ENCODE data around the gene OPA1.

- TF ChIP-seq, protein P1, sequence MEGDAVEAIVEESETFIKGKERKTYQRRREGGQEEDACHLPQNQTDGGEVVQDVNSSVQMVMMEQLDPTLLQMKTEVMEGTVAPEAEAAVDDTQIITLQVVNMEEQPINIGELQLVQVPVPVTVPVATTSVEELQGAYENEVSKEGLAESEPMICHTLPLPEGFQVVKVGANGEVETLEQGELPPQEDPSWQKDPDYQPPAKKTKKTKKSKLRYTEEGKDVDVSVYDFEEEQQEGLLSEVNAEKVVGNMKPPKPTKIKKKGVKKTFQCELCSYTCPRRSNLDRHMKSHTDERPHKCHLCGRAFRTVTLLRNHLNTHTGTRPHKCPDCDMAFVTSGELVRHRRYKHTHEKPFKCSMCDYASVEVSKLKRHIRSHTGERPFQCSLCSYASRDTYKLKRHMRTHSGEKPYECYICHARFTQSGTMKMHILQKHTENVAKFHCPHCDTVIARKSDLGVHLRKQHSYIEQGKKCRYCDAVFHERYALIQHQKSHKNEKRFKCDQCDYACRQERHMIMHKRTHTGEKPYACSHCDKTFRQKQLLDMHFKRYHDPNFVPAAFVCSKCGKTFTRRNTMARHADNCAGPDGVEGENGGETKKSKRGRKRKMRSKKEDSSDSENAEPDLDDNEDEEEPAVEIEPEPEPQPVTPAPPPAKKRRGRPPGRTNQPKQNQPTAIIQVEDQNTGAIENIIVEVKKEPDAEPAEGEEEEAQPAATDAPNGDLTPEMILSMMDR (IDR thresholded peaks at IDR 0.05): no peak
- no peak for TF ChIP-seq ZFX (IDR thresholded peaks at IDR 0.05; ENCODE audit: borderline replicate concordance)
Measured at GRCh38 chr3:193554811-193555210, 38.2 kb upstream of the OPA1 start, which contains the start of gene ATP13A4.

Data from 22Rv1 (cell line).